ENCODE measurements around the gene ALOXE3.

DNA sequence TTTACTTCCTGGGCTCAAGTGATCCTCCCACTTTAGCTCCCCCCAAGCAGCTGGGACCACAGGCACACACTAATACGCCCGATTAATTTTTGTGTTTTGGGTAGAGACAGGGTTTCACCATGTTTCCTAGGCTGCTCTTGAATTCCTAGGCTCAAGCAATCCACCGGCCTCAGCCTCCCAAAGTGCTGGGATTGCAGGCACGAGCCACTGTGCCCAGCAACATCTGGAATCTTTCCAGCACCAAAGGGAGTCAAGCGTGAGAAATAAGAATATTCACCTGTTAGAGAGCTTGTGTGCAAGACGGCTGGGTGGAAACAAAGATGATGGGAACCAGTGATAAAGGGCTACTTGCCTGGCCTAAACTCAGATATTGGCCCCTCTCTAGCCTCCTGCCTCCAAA is 16.6 kb downstream of the ALOXE3 start:
- TF ChIP-seq, protein P1, sequence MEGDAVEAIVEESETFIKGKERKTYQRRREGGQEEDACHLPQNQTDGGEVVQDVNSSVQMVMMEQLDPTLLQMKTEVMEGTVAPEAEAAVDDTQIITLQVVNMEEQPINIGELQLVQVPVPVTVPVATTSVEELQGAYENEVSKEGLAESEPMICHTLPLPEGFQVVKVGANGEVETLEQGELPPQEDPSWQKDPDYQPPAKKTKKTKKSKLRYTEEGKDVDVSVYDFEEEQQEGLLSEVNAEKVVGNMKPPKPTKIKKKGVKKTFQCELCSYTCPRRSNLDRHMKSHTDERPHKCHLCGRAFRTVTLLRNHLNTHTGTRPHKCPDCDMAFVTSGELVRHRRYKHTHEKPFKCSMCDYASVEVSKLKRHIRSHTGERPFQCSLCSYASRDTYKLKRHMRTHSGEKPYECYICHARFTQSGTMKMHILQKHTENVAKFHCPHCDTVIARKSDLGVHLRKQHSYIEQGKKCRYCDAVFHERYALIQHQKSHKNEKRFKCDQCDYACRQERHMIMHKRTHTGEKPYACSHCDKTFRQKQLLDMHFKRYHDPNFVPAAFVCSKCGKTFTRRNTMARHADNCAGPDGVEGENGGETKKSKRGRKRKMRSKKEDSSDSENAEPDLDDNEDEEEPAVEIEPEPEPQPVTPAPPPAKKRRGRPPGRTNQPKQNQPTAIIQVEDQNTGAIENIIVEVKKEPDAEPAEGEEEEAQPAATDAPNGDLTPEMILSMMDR (IDR thresholded peaks at IDR 0.05; ENCODE audit: low read length) = no peak
- no peak for TF ChIP-seq EZH2 (optimal IDR thresholded peaks at IDR 0.05; ENCODE audit: low read depth, low read length)
